ENCODE results near the gene CREB3L2. TPM values are rescaled to one million over a fixed set of nuclear protein-coding genes. Genes with fewer than 3 reads are reported as not detected.

Gene CREB3L2
- total and polyA plus RNA-seq, 9 donors, result 21.2 to 110 (median 80.8) TPM

DNA sequence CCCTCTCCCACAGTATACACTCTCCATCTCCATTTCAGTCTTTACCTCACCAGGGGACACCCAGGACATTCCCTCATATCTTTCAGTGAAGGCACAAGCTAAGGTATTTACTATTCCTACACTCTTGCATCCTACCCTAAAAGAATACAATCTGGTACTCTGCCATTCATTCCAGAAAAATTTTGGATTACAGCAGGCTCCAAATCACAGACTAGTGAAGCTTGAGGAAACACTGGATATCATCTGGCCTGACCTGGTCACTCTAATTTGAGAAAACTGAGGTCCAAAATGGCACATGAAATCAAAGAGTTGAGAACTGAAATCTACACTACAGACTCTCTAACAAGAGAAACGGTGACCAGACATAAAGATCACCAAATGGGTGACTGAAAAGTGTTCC lies 61.7 kb downstream of the CREB3L2 start:
- H3K27ac ChIP-seq, result no peak overlapping the region
- H3K9me3 ChIP-seq, result no peaks in the 10 kb centered on the region
- no peaks in the 10 kb centered on the region for H3K27me3 ChIP-seq
- no peaks in the 10 kb centered on the region for H3K36me3 ChIP-seq
- no peak for DNase-seq
- no peak overlapping the region for H3K4me3 ChIP-seq
- H3K4me1 ChIP-seq (ENCODE audit: insufficient read depth), result peaks cover 17% of the 10 kb centered on the region
- WGBS, 3 donors, result 17 to 35% (median 32%) methylated on average over 1 of the region's 1 CpG
- intact Hi-C loops (cut with DNase I), result loop anchor here in 2 of 4 donors (5.0 to 10.0 kb wide), 2 partner anchors 52 to 65 kb away; partner anchors contain the start of gene CREB3L2 (in 1 of the 2)
- no peak for TF ChIP-seq POLR2A (IDR thresholded peaks at IDR 0.05)

DNA sequence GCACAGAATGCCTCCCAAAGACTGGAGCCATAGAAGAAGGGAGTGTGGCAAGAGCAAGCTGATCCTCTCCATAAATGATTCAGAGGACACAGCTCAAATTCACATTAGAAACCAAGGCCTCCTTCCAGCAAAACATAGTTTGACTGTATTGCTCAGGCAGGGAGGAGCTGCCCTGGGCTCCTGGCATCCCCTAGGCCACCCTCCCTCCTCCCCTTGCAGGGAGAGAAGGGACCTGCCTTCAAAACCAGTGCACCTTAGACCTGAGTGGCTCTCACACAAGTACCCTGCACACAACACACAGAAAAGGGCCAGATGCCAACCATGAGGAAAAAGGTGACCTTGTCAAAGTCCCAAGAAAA lies 64.7 kb downstream of the CREB3L2 start:
- TF ChIP-seq, protein P1, sequence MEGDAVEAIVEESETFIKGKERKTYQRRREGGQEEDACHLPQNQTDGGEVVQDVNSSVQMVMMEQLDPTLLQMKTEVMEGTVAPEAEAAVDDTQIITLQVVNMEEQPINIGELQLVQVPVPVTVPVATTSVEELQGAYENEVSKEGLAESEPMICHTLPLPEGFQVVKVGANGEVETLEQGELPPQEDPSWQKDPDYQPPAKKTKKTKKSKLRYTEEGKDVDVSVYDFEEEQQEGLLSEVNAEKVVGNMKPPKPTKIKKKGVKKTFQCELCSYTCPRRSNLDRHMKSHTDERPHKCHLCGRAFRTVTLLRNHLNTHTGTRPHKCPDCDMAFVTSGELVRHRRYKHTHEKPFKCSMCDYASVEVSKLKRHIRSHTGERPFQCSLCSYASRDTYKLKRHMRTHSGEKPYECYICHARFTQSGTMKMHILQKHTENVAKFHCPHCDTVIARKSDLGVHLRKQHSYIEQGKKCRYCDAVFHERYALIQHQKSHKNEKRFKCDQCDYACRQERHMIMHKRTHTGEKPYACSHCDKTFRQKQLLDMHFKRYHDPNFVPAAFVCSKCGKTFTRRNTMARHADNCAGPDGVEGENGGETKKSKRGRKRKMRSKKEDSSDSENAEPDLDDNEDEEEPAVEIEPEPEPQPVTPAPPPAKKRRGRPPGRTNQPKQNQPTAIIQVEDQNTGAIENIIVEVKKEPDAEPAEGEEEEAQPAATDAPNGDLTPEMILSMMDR (IDR thresholded peaks at IDR 0.05), result no peak
- TF ChIP-seq EP300 (IDR thresholded peaks at IDR 0.05) (no peak), POLR2A (IDR thresholded peaks at IDR 0.05) (no peak)
- Histone ChIP-seq H3K9me3 (no peaks in the 10 kb centered on the region), H3K27me3 (no peaks in the 10 kb centered on the region), H3K4me1 (ENCODE audit: insufficient read depth) (peaks cover 30% of the 10 kb centered on the region), H3K4me3 (no peak overlapping the region), H3K27ac (no peak overlapping the region), H3K36me3 (no peaks in the 10 kb centered on the region)
- intact Hi-C loops (cut with DNase I), result loop anchor here in 1 of 4 donors (10.0 kb wide), 1 partner anchor 58 kb away; no protein-coding TSS in a partner anchor
- DNase-seq, result no peak

DNA sequence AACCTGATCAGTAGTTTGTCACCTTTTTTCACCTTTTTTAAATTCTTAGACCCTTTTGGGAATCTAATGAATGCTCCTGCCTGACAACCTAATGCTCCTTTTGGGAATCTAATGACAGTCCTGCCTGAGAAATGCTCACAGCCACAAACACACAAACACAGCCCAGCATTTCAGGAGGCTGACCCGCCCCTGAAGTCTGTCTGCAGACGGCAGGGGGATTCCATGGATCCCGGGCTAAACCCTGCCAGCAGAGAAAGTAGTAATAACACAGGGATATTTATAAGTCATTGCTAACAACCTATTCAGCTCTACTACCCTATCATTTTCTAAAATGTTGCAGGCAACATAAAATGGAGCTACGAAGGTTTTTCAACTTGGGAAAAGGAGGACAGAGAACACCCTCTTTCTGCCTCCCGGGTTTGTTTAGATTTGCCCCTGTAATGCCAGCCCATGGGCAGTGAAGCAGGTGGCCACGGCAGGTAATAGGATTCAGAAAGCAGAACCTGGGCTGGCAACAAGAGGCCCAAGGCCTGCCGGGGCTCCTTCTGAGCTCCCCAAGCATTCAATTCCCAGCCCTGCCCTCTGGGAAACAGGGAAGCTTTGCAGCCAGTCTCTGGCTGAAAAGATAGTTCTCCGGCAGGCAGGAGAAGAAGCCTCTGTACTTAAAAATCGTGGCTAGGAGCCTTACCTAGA lies 65.2 kb downstream of the CREB3L2 start:
- Histone ChIP-seq H3K9me3 (no peaks in the 10 kb centered on the region), H3K27me3 (no peaks in the 10 kb centered on the region), H3K27ac (no peak overlapping the region), H3K4me1 (ENCODE audit: insufficient read depth) (peaks cover 28% of the 10 kb centered on the region), H3K4me3 (no peak overlapping the region), H3K36me3 (no peaks in the 10 kb centered on the region)
- no peak for DNase-seq
- TF ChIP-seq EP300 (IDR thresholded peaks at IDR 0.05) (no peak), POLR2A (IDR thresholded peaks at IDR 0.05) (no peak)
- TF ChIP-seq, protein P1 (IDR thresholded peaks at IDR 0.05), result no peak
- intact Hi-C loops (cut with DNase I), result loop anchor here in 1 of 4 donors (10.0 kb wide), 1 partner anchor 58 kb away; no protein-coding TSS in a partner anchor
- 61 to 70% (median 66%) methylated on average over 9 of the region's 9 CpGs for WGBS, 3 donors

DNA sequence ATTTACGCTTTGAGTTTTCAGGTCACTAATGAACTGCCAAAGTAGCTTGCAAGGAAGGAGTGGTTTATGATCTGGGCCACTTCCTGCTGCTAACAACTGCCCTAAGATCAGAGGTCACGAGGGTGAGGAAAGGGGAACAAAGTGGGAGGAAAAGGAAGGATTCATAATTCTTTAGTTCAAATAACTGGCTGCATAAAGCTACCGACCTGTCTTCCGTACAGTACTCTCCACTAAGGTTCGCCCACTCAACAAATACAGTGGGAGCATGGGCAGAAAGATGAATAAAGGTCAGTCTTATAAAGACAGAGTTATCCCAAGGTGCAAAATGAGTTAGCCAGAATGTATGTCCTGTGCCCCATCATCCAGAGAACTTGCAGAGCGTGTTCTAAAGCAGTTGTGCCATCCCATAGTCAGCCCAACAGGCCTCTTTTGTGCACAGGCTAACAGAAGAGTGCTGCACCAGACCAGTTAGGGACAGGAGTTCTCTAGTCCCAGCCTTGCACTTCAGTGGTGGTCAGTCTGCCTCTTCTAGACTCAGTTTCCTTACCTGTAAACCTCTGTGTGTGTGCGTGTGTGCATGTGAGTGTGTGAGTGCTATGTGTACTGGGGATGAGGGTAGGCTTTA lies 65.9 kb downstream of the CREB3L2 start:
- Histone ChIP-seq H3K4me1 (ENCODE audit: insufficient read depth) (peaks cover 26% of the 10 kb centered on the region), H3K4me3 (no peak overlapping the region), H3K36me3 (no peaks in the 10 kb centered on the region), H3K27me3 (no peaks in the 10 kb centered on the region), H3K9me3 (no peaks in the 10 kb centered on the region), H3K27ac (no peak overlapping the region)
- intact Hi-C loops (cut with DNase I), result loop anchor here in 1 of 4 donors (10.0 kb wide), 1 partner anchor 59 kb away; no protein-coding TSS in a partner anchor
- DNase-seq, result no peak
- WGBS, 3 donors, result 75 to 88% (median 77%) methylated on average over 7 of the region's 7 CpGs
- TF ChIP-seq, protein P1 (IDR thresholded peaks at IDR 0.05), result no peak
- TF ChIP-seq POLR2A (IDR thresholded peaks at IDR 0.05), result no peak
- no peak for TF ChIP-seq EP300 (IDR thresholded peaks at IDR 0.05)

All from ovary (tissue), 9 donors.